DMS 273 treated with DMSO at 0.1 percent for 48 hours (cell line): ENCODE results near the gene EIF4EBP2.
A peak's percentile ranks its signal among the peaks of the same experiment; 100 is the strongest.

ENCODE experiments used
- DNase-seq: peaks from one replicate; lab custom pipeline; 2025; lab: John Stamatoyannopoulos, UW

EIF4EBP2 gene

DNA sequence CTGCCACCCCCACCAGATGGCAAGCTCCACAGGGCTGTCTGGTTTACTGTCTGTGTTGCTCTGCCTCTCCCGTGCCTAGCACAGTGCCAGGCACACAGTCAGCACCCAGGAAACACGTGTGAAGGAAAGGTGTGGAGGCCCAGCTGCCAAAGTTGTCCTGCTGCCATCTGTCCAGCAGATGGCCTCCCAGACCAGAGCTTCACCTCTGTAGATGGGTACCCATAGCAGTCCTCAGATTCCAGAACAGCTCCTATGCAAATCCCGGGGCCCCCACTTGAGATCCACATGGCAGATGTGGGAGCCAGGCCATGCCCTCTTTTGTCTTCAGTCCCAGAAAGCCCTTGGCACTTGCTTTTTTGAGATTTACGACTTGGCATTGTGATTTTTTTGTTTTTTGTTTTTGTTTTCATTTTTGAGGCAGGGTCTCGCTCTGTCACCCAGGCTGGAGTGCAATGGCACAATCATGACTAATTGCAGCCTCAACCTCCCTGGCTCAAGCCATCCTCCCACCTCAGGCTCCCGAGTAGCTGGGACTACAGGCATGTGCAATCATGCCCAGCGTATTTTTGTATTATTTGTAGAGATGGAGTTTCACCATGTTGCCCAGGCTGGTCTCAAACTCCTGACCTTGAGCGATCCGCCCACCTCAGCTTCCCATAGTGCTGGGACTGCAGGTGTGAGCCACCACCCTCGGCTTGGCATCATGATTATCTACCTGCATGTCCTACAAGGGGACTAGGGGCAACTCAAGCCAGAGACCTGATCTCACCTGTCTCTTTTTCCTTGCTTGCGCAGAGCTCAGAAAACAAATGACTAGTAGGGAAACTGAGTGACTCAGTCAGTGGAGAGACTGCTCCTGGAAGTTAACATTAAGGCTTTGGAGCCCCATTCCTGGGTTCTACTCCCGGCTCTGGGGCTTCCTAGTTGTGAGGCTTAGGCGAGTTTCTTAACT is 57.7 kb downstream of the EIF4EBP2 start:
- peak; percentile 12 for DNase-seq

DNA sequence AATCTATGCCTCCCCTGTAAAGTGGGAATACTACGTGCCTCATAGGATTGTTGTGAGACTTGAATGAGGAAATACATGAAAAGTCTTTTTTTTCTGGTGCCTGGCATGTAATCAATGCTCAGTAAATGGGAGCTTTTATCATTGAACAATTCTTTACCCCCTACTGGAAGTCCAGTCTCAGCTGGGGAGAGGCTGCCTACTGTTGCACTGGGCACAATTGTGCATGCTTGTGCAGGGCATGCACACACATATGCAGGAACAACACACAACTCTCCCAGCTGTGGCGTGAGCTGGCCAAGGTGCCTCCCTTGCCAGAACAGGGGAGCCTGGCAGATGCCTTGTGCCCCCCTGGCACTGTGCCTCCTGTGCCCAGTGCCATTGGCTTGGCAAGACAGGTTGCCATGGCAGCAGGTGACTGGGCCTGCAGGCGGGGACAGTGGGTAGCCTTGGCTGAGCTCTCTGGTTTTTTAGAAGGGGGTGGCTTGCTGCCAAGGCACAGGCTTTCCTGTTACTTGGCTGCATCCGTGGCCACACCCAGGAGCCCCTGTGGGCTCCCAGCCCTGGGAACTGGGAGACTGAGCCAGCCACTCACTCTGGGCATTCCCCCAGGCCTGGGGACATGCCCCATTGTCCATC is 58.5 kb downstream of the EIF4EBP2 start:
- peak; percentile 76 for DNase-seq

DNA sequence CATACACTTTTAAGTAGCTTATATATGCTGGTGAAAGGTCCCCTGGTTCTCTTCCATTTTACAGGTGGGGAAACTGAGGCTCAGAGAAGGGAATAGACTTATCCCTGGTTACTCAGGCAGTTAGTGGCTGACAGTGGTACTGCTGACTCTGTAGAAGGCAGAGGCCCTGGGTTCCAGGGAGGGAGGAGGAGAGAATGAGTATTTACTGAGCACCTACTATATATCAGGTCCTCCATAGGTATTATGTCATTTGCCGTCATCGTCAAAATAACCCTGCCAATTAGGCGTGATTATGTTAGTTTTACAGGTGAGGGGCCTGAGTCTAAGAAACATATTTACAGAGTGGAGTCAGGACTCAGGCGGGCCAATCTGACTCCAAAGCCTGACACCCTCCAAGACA is 61.3 kb downstream of the EIF4EBP2 start:
- no peak for DNase-seq

- DNase-seq = no peak
These were observed 61.9 kb downstream of the EIF4EBP2 start for GRCh38 chr10:70465832-70466231.

- no peak for DNase-seq
These were observed 63.0 kb downstream of the EIF4EBP2 start for GRCh38 chr10:70466951-70467350.

- DNase-seq = no peak
These were observed 69.0 kb downstream of the EIF4EBP2 start for GRCh38 chr10:70472799-70473454.

GRCh38 chr10:70474780-70475179 is 70.8 kb downstream of the EIF4EBP2 start:
- no peak for DNase-seq

GRCh38 chr10:70475661-70476060 is 71.7 kb downstream of the EIF4EBP2 start:
- DNase-seq = no peak

GRCh38 chr10:70476249-70477035 is 72.5 kb downstream of the EIF4EBP2 start:
- no peak for DNase-seq

DNA sequence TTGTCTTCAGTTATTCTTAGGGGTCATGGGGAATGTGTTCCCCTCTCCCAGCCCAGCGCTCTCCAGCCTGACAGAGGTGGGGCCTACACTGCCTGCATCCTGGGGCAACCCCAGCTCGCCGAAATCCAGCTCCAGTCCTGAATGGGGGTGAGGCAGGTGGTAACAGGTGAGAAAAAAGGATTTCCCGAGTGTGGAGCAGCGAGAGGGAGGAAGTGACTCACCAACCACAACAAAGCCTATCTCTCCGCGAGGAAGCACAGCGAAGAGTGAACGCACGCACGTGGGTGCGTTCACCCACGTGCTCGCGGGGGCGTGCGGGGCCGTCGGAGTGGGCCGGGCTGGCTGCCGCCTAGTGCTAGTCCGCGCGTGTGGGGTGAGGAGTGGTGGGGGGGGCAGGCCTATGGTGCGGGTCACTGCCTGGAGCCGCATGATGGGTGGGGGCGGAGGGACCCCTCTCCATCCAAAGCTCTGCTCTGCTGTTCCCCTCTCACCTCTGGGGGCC is 73.8 kb downstream of the EIF4EBP2 start:
- no peak for DNase-seq
